K562 (cell line): ENCODE results near the gene DHX40.

ENCODE experiments used
- ATF6 ChIP-seq: sonication (generic); formaldehyde crosslinking; IDR thresholded peaks from 2 replicates; pipeline ENCODE4 v1.4.0; 2020; ENCODE audit warnings: mild to moderate bottlenecking, missing genetic modification reagents
- BRF1 ChIP-seq: IDR thresholded peaks from 3 replicates; pipeline ENCODE4 v1.6.1; 2011; ENCODE audit warnings: borderline replicate concordance, mild to moderate bottlenecking; ENCODE audit not compliant: insufficient read length; ENCODE audit errors: extremely low read depth
- CREB1 ChIP-seq, 2 experiments: sonication (generic) in 1 of 2; formaldehyde crosslinking in 1 of 2; IDR thresholded peaks; 2 replicates each; pipeline versions ENCODE4 v1.6.1 to v1.8.0; 2012 to 2022; ENCODE audit warnings: inconsistent platforms in 1 of 2, mild to moderate bottlenecking in 1 of 2, missing genetic modification reagents in 1 of 2, moderate library complexity in 1 of 2
- GABPB1 ChIP-seq: sonication (generic); formaldehyde crosslinking; IDR thresholded peaks from 2 replicates; pipeline ENCODE4 v1.8.0; 2022; ENCODE audit warnings: mild to moderate bottlenecking, missing genetic modification reagents
- NBN ChIP-seq: fragments of 450-650 bp; IDR thresholded peaks from 2 replicates; pipeline ENCODE4 v1.6.1; 2016; ENCODE audit warnings: low read depth, mild to moderate bottlenecking
- POLR2A ChIP-seq: fragments of 450-650 bp; conservative IDR thresholded peaks from 2 replicates; pipeline ENCODE4 v1.6.1; 2016
- PTBP1 ChIP-seq: fragments of 200-400 bp; formaldehyde crosslinking; IDR thresholded peaks from 2 replicates; pipeline ENCODE4 v1.6.1; 2017; ENCODE audit warnings: low read depth, low read length
- SMAD1 ChIP-seq: fragments of 150-350 bp; IDR thresholded peaks from 2 replicates; pipeline ENCODE4 v1.6.1; 2014; ENCODE audit warnings: low read length, low read depth; ENCODE audit not compliant: partially characterized antibody
- STAG1 ChIP-seq: sonication (generic); formaldehyde crosslinking; IDR thresholded peaks from 2 replicates; pipeline ENCODE4 v1.5.0; 2020; ENCODE audit warnings: missing genetic modification reagents, borderline replicate concordance
- ZNF583 ChIP-seq: fragments of 250-450 bp; sonication (Bioruptor Pico); IDR thresholded peaks from 2 replicates; pipeline ENCODE4 v1.4.0; 2020
- TF ChIP-seq, protein P1 (sequence below), 2 experiments: fragments of 150-350 bp in 1 of 2; IDR thresholded peaks; 2 replicates each; pipeline ENCODE4 v1.6.1; 2012 to 2016; ENCODE audit warnings: low read depth in 2 of 2, low read length in 2 of 2, mild to moderate bottlenecking in 1 of 2, moderate library complexity in 1 of 2
- TF ChIP-seq, protein P2 (sequence below), 3 experiments: IDR thresholded peaks in 2 of 3; conservative IDR thresholded peaks in 1 of 3; 2 replicates each; pipeline ENCODE4 v1.5.1; 2011 to 2012; ENCODE audit warnings: low read length in 3 of 3, mild to moderate bottlenecking in 3 of 3, control low read depth in 2 of 3, improper control_type of control experiment in 1 of 3, inconsistent platforms in 1 of 3, low read depth in 1 of 3, mixed read lengths in 1 of 3, moderate library complexity in 1 of 3; ENCODE audit not compliant: insufficient read depth in 2 of 3
- TF ChIP-seq, protein P3 (sequence below), 2 experiments: fragments of 450-650 bp in 1 of 2; sonication (generic) in 1 of 2; formaldehyde crosslinking in 1 of 2; IDR thresholded peaks in 1 of 2; conservative IDR thresholded peaks in 1 of 2; 2 replicates each; pipeline versions ENCODE4 v1.6.1 to v1.8.1; 2016 to 2023; ENCODE audit warnings: mild to moderate bottlenecking in 2 of 2, moderate library complexity in 2 of 2, inconsistent platforms in 1 of 2, missing genetic modification reagents in 1 of 2

DNA sequence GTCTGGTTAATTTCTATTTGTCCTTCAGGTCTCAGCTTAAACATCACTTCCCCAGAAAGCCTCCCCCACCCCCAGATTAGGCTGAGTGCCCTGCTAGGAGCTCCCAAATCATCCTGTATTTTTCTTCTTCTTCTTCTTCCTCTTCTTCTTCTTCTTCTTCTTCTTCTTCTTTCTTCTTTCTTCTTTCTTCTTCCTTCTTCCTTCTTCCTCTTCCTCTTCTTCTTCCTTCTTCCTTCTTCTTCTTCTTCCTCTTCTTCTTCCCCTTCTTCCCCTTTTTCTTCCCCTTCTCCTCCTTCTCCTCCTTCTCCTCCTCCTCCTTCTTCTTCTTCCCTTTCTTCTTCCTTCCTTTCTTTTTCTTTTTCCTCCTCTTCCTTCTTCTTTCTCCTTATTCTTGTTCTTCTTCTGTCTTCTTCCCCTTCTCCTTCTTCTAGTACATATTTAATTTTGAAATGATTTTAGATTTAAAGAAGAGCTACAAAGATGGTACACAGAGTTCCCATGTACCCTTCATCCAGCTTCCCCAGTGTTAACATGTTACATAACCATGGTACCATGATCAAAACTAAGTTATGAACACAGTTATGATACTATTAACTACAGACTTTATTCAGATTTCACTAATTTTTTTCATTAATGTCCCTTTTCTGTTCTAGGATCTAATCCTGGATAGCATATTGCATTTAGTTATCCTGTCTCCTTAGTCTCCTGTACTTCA lies 27.1 kb upstream of the DHX40 start:
- no peak for TF ChIP-seq GABPB1 (CRISPR knock-in tag)
- no peak for TF ChIP-seq SMAD1
- no peak for TF ChIP-seq POLR2A
- TF ChIP-seq, protein P1, sequence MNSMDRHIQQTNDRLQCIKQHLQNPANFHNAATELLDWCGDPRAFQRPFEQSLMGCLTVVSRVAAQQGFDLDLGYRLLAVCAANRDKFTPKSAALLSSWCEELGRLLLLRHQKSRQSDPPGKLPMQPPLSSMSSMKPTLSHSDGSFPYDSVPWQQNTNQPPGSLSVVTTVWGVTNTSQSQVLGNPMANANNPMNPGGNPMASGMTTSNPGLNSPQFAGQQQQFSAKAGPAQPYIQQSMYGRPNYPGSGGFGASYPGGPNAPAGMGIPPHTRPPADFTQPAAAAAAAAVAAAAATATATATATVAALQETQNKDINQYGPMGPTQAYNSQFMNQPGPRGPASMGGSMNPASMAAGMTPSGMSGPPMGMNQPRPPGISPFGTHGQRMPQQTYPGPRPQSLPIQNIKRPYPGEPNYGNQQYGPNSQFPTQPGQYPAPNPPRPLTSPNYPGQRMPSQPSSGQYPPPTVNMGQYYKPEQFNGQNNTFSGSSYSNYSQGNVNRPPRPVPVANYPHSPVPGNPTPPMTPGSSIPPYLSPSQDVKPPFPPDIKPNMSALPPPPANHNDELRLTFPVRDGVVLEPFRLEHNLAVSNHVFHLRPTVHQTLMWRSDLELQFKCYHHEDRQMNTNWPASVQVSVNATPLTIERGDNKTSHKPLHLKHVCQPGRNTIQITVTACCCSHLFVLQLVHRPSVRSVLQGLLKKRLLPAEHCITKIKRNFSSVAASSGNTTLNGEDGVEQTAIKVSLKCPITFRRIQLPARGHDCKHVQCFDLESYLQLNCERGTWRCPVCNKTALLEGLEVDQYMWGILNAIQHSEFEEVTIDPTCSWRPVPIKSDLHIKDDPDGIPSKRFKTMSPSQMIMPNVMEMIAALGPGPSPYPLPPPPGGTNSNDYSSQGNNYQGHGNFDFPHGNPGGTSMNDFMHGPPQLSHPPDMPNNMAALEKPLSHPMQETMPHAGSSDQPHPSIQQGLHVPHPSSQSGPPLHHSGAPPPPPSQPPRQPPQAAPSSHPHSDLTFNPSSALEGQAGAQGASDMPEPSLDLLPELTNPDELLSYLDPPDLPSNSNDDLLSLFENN (IDR thresholded peaks at IDR 0.05; ENCODE audit: low read depth in 2 of 2, low read length in 2 of 2): no peak
- TF ChIP-seq STAG1 (CRISPR knock-in tag): no peak
- TF ChIP-seq CREB1 (IDR thresholded peaks at IDR 0.05): no peak
- no peak for TF ChIP-seq CREB1 (CRISPR knock-in tag; IDR thresholded peaks at IDR 0.05)
- no peak for TF ChIP-seq NBN
- TF ChIP-seq ATF6 (CRISPR knock-in tag): no peak
- TF ChIP-seq ZNF583 (CRISPR knock-in tag): no peak
- TF ChIP-seq, protein P2, sequence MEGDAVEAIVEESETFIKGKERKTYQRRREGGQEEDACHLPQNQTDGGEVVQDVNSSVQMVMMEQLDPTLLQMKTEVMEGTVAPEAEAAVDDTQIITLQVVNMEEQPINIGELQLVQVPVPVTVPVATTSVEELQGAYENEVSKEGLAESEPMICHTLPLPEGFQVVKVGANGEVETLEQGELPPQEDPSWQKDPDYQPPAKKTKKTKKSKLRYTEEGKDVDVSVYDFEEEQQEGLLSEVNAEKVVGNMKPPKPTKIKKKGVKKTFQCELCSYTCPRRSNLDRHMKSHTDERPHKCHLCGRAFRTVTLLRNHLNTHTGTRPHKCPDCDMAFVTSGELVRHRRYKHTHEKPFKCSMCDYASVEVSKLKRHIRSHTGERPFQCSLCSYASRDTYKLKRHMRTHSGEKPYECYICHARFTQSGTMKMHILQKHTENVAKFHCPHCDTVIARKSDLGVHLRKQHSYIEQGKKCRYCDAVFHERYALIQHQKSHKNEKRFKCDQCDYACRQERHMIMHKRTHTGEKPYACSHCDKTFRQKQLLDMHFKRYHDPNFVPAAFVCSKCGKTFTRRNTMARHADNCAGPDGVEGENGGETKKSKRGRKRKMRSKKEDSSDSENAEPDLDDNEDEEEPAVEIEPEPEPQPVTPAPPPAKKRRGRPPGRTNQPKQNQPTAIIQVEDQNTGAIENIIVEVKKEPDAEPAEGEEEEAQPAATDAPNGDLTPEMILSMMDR (IDR thresholded peaks at IDR 0.05 in 2 of 3, conservative IDR thresholded peaks at IDR 0.05 in 1 of 3; ENCODE audit: insufficient read depth in 2 of 3, low read depth in 1 of 3, low read length in 3 of 3): no peak
- no peak for TF ChIP-seq PTBP1
- TF ChIP-seq BRF1: no peak
- TF ChIP-seq, protein P3, sequence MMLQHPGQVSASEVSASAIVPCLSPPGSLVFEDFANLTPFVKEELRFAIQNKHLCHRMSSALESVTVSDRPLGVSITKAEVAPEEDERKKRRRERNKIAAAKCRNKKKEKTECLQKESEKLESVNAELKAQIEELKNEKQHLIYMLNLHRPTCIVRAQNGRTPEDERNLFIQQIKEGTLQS (IDR thresholded peaks at IDR 0.05): no peak
- TF ChIP-seq, protein P3 (CRISPR knock-in tag; conservative IDR thresholded peaks at IDR 0.05): no peak
